ENCODE measurements around the gene KIF2B.
"Not testable (repeated sequence)": the region's sequence is repeated elsewhere in the genome, so short reads cannot be mapped to it uniquely, and the experiment has no call there.

Gene KIF2B

GRCh38 chr17:53818271-53818670 is 4.5 kb upstream of the KIF2B start:
- peaks cover 2% of the 10 kb centered on the region; the same call in 1 of the 2 replicates for H3K9me3 ChIP-seq (ENCODE audit: insufficient read depth, low read depth, low read length)
- no peaks in the 10 kb centered on the region for H3K36me3 ChIP-seq (ENCODE audit: insufficient read depth, low read length)
- no peak overlapping the region for H3K4me3 ChIP-seq (ENCODE audit: low read length)
- no CpG with 5 or more reads among the region's 1 CpG for WGBS
- H3K9ac ChIP-seq (ENCODE audit: low read depth, low read length): no peak overlapping the region
- no peaks in the 10 kb centered on the region for H3K4me1 ChIP-seq (ENCODE audit: insufficient read depth, low read length)
- no peaks in the 10 kb centered on the region for H3K27me3 ChIP-seq (ENCODE audit: insufficient read depth, low read length)
- no peak overlapping the region for H3K27ac ChIP-seq (ENCODE audit: low read depth, low read length)

- H3K4me1 ChIP-seq (ENCODE audit: insufficient read depth, low read length): no peaks in the 10 kb centered on the region
- peaks cover 2% of the 10 kb centered on the region; the same call in 1 of the 2 replicates for H3K9me3 ChIP-seq (ENCODE audit: insufficient read depth, low read depth, low read length)
- no peaks in the 10 kb centered on the region for H3K27me3 ChIP-seq (ENCODE audit: insufficient read depth, low read length)
- H3K4me3 ChIP-seq (ENCODE audit: low read length): no peak overlapping the region
- WGBS: 88% methylated on average over 1 of the region's 2 CpGs
- H3K36me3 ChIP-seq (ENCODE audit: insufficient read depth, low read length): no peaks in the 10 kb centered on the region
- no peak overlapping the region for H3K9ac ChIP-seq (ENCODE audit: low read depth, low read length)
- no peak overlapping the region for H3K27ac ChIP-seq (ENCODE audit: low read depth, low read length)
Observed at GRCh38 chr17:53818929-53819328, 3.8 kb upstream of the KIF2B start.

- Histone ChIP-seq H3K4me3 (ENCODE audit: low read length) (no peak overlapping the region), H3K9me3 (ENCODE audit: insufficient read depth, low read depth, low read length) (peaks cover 2% of the 10 kb centered on the region; the same call in 1 of the 2 replicates), H3K4me1 (ENCODE audit: insufficient read depth, low read length) (no peaks in the 10 kb centered on the region), H3K36me3 (ENCODE audit: insufficient read depth, low read length) (no peaks in the 10 kb centered on the region), H3K9ac (ENCODE audit: low read depth, low read length) (no peak overlapping the region), H3K27ac (ENCODE audit: low read depth, low read length) (no peak overlapping the region), H3K27me3 (ENCODE audit: insufficient read depth, low read length) (no peaks in the 10 kb centered on the region)
- 90% methylated on average over 1 of the region's 1 CpG for WGBS
Observed at GRCh38 chr17:53819956-53820355, 2.8 kb upstream of the KIF2B start.

- Histone ChIP-seq H3K4me3 (ENCODE audit: low read length) (no peak overlapping the region), H3K27me3 (ENCODE audit: insufficient read depth, low read length) (no peaks in the 10 kb centered on the region), H3K9ac (ENCODE audit: low read depth, low read length) (no peak overlapping the region), H3K36me3 (ENCODE audit: insufficient read depth, low read length) (no peaks in the 10 kb centered on the region), H3K9me3 (ENCODE audit: insufficient read depth, low read depth, low read length) (peaks cover 2% of the 10 kb centered on the region; the same call in 1 of the 2 replicates), H3K27ac (ENCODE audit: low read depth, low read length) (no peak overlapping the region), H3K4me1 (ENCODE audit: insufficient read depth, low read length) (no peaks in the 10 kb centered on the region)
- WGBS: 96% methylated on average over 32 of the region's 32 CpGs
Observed at GRCh38 chr17:53823341-53824050, 769 bp downstream of the KIF2B start.

GRCh38 chr17:53834771-53835170 is 12.0 kb downstream of the KIF2B start:
- H3K9ac ChIP-seq (ENCODE audit: low read depth, low read length); H3K36me3 ChIP-seq (ENCODE audit: insufficient read depth, low read length); H3K27ac ChIP-seq (ENCODE audit: low read depth, low read length); H3K4me3 ChIP-seq (ENCODE audit: low read length); H3K4me1 ChIP-seq (ENCODE audit: insufficient read depth, low read length); H3K27me3 ChIP-seq (ENCODE audit: insufficient read depth, low read length): not testable (repeated sequence)
- H3K9me3 ChIP-seq (ENCODE audit: insufficient read depth, low read depth, low read length): peaks cover 22% of the 10 kb centered on the region
- WGBS: 94% methylated on average over 8 of the region's 8 CpGs

GRCh38 chr17:53837131-53837530 is 14.4 kb downstream of the KIF2B start:
- Histone ChIP-seq H3K4me1 (ENCODE audit: insufficient read depth, low read length) (no peaks in the 10 kb centered on the region), H3K36me3 (ENCODE audit: insufficient read depth, low read length) (no peaks in the 10 kb centered on the region), H3K4me3 (ENCODE audit: low read length) (no peak overlapping the region), H3K9me3 (ENCODE audit: insufficient read depth, low read depth, low read length) (peaks cover 37% of the 10 kb centered on the region), H3K27me3 (ENCODE audit: insufficient read depth, low read length) (no peaks in the 10 kb centered on the region), H3K27ac (ENCODE audit: low read depth, low read length) (no peak overlapping the region), H3K9ac (ENCODE audit: low read depth, low read length) (no peak overlapping the region)

- no peak overlapping the region for H3K9ac ChIP-seq (ENCODE audit: low read depth, low read length)
- H3K4me3 ChIP-seq (ENCODE audit: low read length): no peak overlapping the region
- H3K9me3 ChIP-seq (ENCODE audit: insufficient read depth, low read depth, low read length): peaks cover 25% of the 10 kb centered on the region
- no peaks in the 10 kb centered on the region for H3K27me3 ChIP-seq (ENCODE audit: insufficient read depth, low read length)
- H3K27ac ChIP-seq (ENCODE audit: low read depth, low read length): no peak overlapping the region
- H3K4me1 ChIP-seq (ENCODE audit: insufficient read depth, low read length): no peaks in the 10 kb centered on the region
- 94% methylated on average over 5 of the region's 5 CpGs for WGBS
- H3K36me3 ChIP-seq (ENCODE audit: insufficient read depth, low read length): no peaks in the 10 kb centered on the region
Observed at GRCh38 chr17:53844491-53845107, 21.9 kb downstream of the KIF2B start.

GRCh38 chr17:53871128-53871527 is 48.4 kb downstream of the KIF2B start:
- H3K9me3 ChIP-seq (ENCODE audit: insufficient read depth, low read depth, low read length); H3K4me1 ChIP-seq (ENCODE audit: insufficient read depth, low read length); H3K27ac ChIP-seq (ENCODE audit: low read depth, low read length); H3K9ac ChIP-seq (ENCODE audit: low read depth, low read length); H3K4me3 ChIP-seq (ENCODE audit: low read length); H3K27me3 ChIP-seq (ENCODE audit: insufficient read depth, low read length); H3K36me3 ChIP-seq (ENCODE audit: insufficient read depth, low read length): not testable (repeated sequence)
- WGBS: 96% methylated on average over 5 of the region's 5 CpGs
